ENCODE measurements around the gene SENP2. TPM values are rescaled to one million over a fixed set of nuclear protein-coding genes. Genes with fewer than 3 reads are reported as not detected.

Gene SENP2
- total and polyA plus RNA-seq, 9 of the 15 experiments (the other 6 are each of a cell fraction or from before 2014, with no cell fraction given): 11.8 to 67.1 (median 41.1) TPM

- TF ChIP-seq ZNF280A (IDR thresholded peaks at IDR 0.05; ENCODE audit: low read depth, partially characterized antibody): no peak
- TF ChIP-seq RBBP5 (IDR thresholded peaks at IDR 0.05; ENCODE audit: borderline replicate concordance, insufficient read depth, low read length, poor library complexity, severe bottlenecking): no peak
- TF ChIP-seq ZNF778 (CRISPR knock-in tag; IDR thresholded peaks at IDR 0.05): no peak
- TF ChIP-seq YY1 (IDR thresholded peaks at IDR 0.05; ENCODE audit: borderline replicate concordance in 1 of 3, control insufficient read depth in 1 of 3, extremely low read depth in 1 of 3, insufficient read depth in 3 of 3, insufficient read length in 1 of 3, insufficient replicate concordance in 2 of 3, low read depth in 1 of 3, low read length in 2 of 3): no peak
- no peak for TF ChIP-seq ATF4 (CRISPR knock-in tag; IDR thresholded peaks at IDR 0.05)
- TF ChIP-seq FUS (optimal IDR thresholded peaks at IDR 0.05; ENCODE audit: low read depth, low read length): no peak
- TF ChIP-seq ZNF764 (CRISPR knock-in tag; IDR thresholded peaks at IDR 0.05; ENCODE audit: low read depth): no peak
- TF ChIP-seq ZNF41 (CRISPR knock-in tag; conservative IDR thresholded peaks at IDR 0.05): no peak
- TF ChIP-seq SMARCC2 (IDR thresholded peaks at IDR 0.05; ENCODE audit: low read depth): no peak
- TF ChIP-seq ZNF592 (IDR thresholded peaks at IDR 0.05): no peak
- no peak for TF ChIP-seq RFX7 (CRISPR knock-in tag; IDR thresholded peaks at IDR 0.05)
- no peak for TF ChIP-seq RBM17 (IDR thresholded peaks at IDR 0.05; ENCODE audit: borderline replicate concordance, low read depth, low read length)
- TF ChIP-seq ERF (CRISPR knock-in tag; IDR thresholded peaks at IDR 0.05): no peak
- TF ChIP-seq TAL1 (IDR thresholded peaks at IDR 0.05): no peak
- no peak for TF ChIP-seq CBFB (CRISPR knock-in tag; IDR thresholded peaks at IDR 0.05)
- no peak for TF ChIP-seq SRSF7 (optimal IDR thresholded peaks at IDR 0.05; ENCODE audit: low read depth, low read length)
- TF ChIP-seq DLX4 (CRISPR knock-in tag; IDR thresholded peaks at IDR 0.05): no peak
- no peak for TF ChIP-seq TARDBP (IDR thresholded peaks at IDR 0.05)
These were observed 74.1 kb downstream of the SENP2 start (continued) for GRCh38 chr3:185659942-185660921.
